Activated B cell treated with CpG ODN at 0.5 μM for 24 hours (primary cell): ENCODE data around the gene CEACAM6. TPM values are rescaled to one million over a fixed set of nuclear protein-coding genes. Genes with fewer than 3 reads are reported as not detected.

ENCODE experiments used
- ATAC-seq: fragments of 200-7000 bp; cut with Tn5 transposase; one replicate; pipeline ENCODE4 v1.10.0; 2021; ENCODE audit warnings: low read depth, mild to moderate bottlenecking, moderate library complexity
- CTCF ChIA-PET: fragments of 350-600 bp; sonication (Branson Sonifier 250); formaldehyde crosslinking; loops from one replicate; lab custom pipeline; 2021; ENCODE audit warnings: antibody characterized with exemption; lab: Charles Lee
- POLR2A ChIA-PET: fragments of 350-600 bp; sonication (Branson Sonifier 250); formaldehyde crosslinking; loops from one replicate; lab custom pipeline; 2021; ENCODE audit warnings: antibody characterized with exemption; lab: Charles Lee
- DNase-seq: peaks from one replicate; pipeline ENCODE4 v3.0.0; 2022
- H3K27ac Mint-ChIP-seq: one replicate; pipeline ENCODE4 v1.8.0; 2020; ENCODE audit warnings: mixed read lengths
- H3K27me3 Mint-ChIP-seq: one replicate; pipeline ENCODE4 v1.8.0; 2021; ENCODE audit warnings: mixed read lengths
- H3K36me3 Mint-ChIP-seq: one replicate; pipeline ENCODE4 v1.8.0; 2021; ENCODE audit warnings: low read depth, mixed read lengths
- H3K4me1 Mint-ChIP-seq: one replicate; pipeline ENCODE4 v1.8.0; 2021; ENCODE audit warnings: mixed read lengths
- H3K4me3 Mint-ChIP-seq: one replicate; pipeline ENCODE4 v1.8.0; 2020; ENCODE audit warnings: mild to moderate bottlenecking, mixed read lengths
- H3K9me3 Mint-ChIP-seq: one replicate; pipeline ENCODE4 v1.8.0; 2020; ENCODE audit warnings: mixed read lengths
- CTCF ChIP-seq: fragments of 200-600 bp; IDR thresholded peaks from one replicate; pipeline ENCODE4 v1.8.0; 2022; ENCODE audit warnings: antibody characterized with exemption, mild to moderate bottlenecking
- intact Hi-C: fragments of 100-400 bp; cut with micrococcal nuclease; formaldehyde crosslinking; loops from one replicate; pipeline ENCODE4 v1.15.1; 2024
- total RNA-seq: library from RNA; stranded (reverse); gene quantifications from 2 replicates; pipeline ENCODE4 v1.2.3, GENCODE V29; 2022

The CEACAM6 gene
- total RNA-seq, 1 donor from 2014 or later: not detected

GRCh38 chr19:41726493-41726892 is 28.8 kb upstream of the CEACAM6 start:
- no peak overlapping the region for H3K27ac Mint-ChIP-seq
- no peaks in the 10 kb centered on the region for H3K4me1 Mint-ChIP-seq
- intact Hi-C loops: no loop called here
- TF ChIP-seq CTCF: no peak
- ATAC-seq (no peak), DNase-seq (no peak)
- ChIA-PET POLR2A (no interaction called here), CTCF (no interaction called here)
- no peaks in the 10 kb centered on the region for H3K9me3 Mint-ChIP-seq
- no peak overlapping the region for H3K4me3 Mint-ChIP-seq
- no peaks in the 10 kb centered on the region for H3K36me3 Mint-ChIP-seq
- H3K27me3 Mint-ChIP-seq: peaks cover 23% of the 10 kb centered on the region

- Mint-ChIP-seq H3K4me1 (no peaks in the 10 kb centered on the region), H3K27ac (no peak overlapping the region), H3K9me3 (no peaks in the 10 kb centered on the region), H3K36me3 (no peaks in the 10 kb centered on the region), H3K4me3 (no peak overlapping the region), H3K27me3 (peaks cover 26% of the 10 kb centered on the region)
- TF ChIP-seq CTCF: no peak
- POLR2A ChIA-PET: no interaction called here
- ATAC-seq (no peak), DNase-seq (no peak)
- intact Hi-C loops: no loop called here
- CTCF ChIA-PET: no interaction called here
These were observed 21.2 kb upstream of the CEACAM6 start for GRCh38 chr19:41734156-41734555.

- ChIA-PET CTCF (no interaction called here), POLR2A (no interaction called here)
- intact Hi-C loops: no loop called here
- peaks cover 27% of the 10 kb centered on the region for H3K27me3 Mint-ChIP-seq
- no peak overlapping the region for H3K27ac Mint-ChIP-seq
- ATAC-seq (no peak), DNase-seq (no peak)
- no peak for TF ChIP-seq CTCF
- H3K4me3 Mint-ChIP-seq: no peak overlapping the region
- no peaks in the 10 kb centered on the region for H3K4me1 Mint-ChIP-seq
- no peaks in the 10 kb centered on the region for H3K9me3 Mint-ChIP-seq
- H3K36me3 Mint-ChIP-seq: no peaks in the 10 kb centered on the region
These were observed 20.7 kb upstream of the CEACAM6 start for GRCh38 chr19:41734585-41734984.

GRCh38 chr19:41735071-41735600 is 20.2 kb upstream of the CEACAM6 start:
- DNase-seq: no peak
- CTCF ChIA-PET: interaction anchor here (1.6 kb wide), 1 partner anchor 18 kb away, joined by 4 read pairs; no protein-coding TSS in a partner anchor
- intact Hi-C loops: no loop called here
- Mint-ChIP-seq H3K27ac (no peak overlapping the region), H3K4me1 (no peaks in the 10 kb centered on the region), H3K27me3 (peaks cover 29% of the 10 kb centered on the region), H3K36me3 (no peaks in the 10 kb centered on the region), H3K4me3 (no peak overlapping the region), H3K9me3 (no peaks in the 10 kb centered on the region)
- TF ChIP-seq CTCF: no peak
- ATAC-seq: no peak
- POLR2A ChIA-PET: no interaction called here

- ChIA-PET CTCF (no interaction called here), POLR2A (no interaction called here)
- H3K9me3 Mint-ChIP-seq: no peaks in the 10 kb centered on the region
- ATAC-seq (no peak), DNase-seq (no peak)
- H3K36me3 Mint-ChIP-seq: no peaks in the 10 kb centered on the region
- no peak overlapping the region for H3K27ac Mint-ChIP-seq
- H3K27me3 Mint-ChIP-seq: peaks cover 17% of the 10 kb centered on the region
- TF ChIP-seq CTCF: no peak
- no peak overlapping the region for H3K4me3 Mint-ChIP-seq
- H3K4me1 Mint-ChIP-seq: peaks cover 3% of the 10 kb centered on the region
- intact Hi-C loops: no loop called here
These were observed 16.0 kb upstream of the CEACAM6 start for GRCh38 chr19:41739361-41739760.
